Measurements from ENCODE around the gene KRTAP10-10.
"Not testable (repeated sequence)": the region's sequence is repeated elsewhere in the genome, so short reads cannot be mapped to it uniquely, and the experiment has no call there.

The KRTAP10-10 gene

GRCh38 chr21:44682580-44683151 lies 45.5 kb downstream of the KRTAP10-10 start:
- TF ChIP-seq CTCF (IDR thresholded peaks at IDR 0.05; ENCODE audit: low read depth, low read length) = no peak
- DNase-seq (ENCODE audit: low read depth in 2 of 2) = no peak

GRCh38 chr21:44684077-44684476 lies 46.9 kb downstream of the KRTAP10-10 start:
- DNase-seq (ENCODE audit: low read depth in 2 of 2) = no peak
- TF ChIP-seq CTCF (IDR thresholded peaks at IDR 0.05; ENCODE audit: low read depth, low read length) = no peak
- no peak overlapping the region for H3K4me3 ChIP-seq (replicated peaks in 1 of 2; ENCODE audit: low read depth in 2 of 2, low read length in 2 of 2)

More at GRCh38 chr21:44682580-44683151, 45.5 kb downstream of the KRTAP10-10 start:
- H3K4me3 ChIP-seq (replicated peaks in 1 of 2; ENCODE audit: low read depth in 2 of 2, low read length in 2 of 2) = no peak overlapping the region

GRCh38 chr21:44684483-44684882 lies 47.3 kb downstream of the KRTAP10-10 start:
- no peak for DNase-seq (ENCODE audit: low read depth in 2 of 2)
- no peak for TF ChIP-seq CTCF (IDR thresholded peaks at IDR 0.05; ENCODE audit: low read depth, low read length)
- H3K4me3 ChIP-seq (replicated peaks in 1 of 2; ENCODE audit: low read depth in 2 of 2, low read length in 2 of 2) = no peak overlapping the region

GRCh38 chr21:44685050-44685449 lies 47.9 kb downstream of the KRTAP10-10 start:
- DNase-seq (ENCODE audit: low read depth in 2 of 2); H3K4me3 ChIP-seq (replicated peaks in 1 of 2; ENCODE audit: low read depth in 2 of 2, low read length in 2 of 2): not testable (repeated sequence)

- no peak overlapping the region for H3K4me3 ChIP-seq (replicated peaks in 1 of 2; ENCODE audit: low read depth in 2 of 2, low read length in 2 of 2)
- no peak for DNase-seq (ENCODE audit: low read depth in 2 of 2)
- no peak for TF ChIP-seq CTCF (IDR thresholded peaks at IDR 0.05; ENCODE audit: low read depth, low read length)
Observed at GRCh38 chr21:44686000-44686781, 49.0 kb downstream of the KRTAP10-10 start.

DNA sequence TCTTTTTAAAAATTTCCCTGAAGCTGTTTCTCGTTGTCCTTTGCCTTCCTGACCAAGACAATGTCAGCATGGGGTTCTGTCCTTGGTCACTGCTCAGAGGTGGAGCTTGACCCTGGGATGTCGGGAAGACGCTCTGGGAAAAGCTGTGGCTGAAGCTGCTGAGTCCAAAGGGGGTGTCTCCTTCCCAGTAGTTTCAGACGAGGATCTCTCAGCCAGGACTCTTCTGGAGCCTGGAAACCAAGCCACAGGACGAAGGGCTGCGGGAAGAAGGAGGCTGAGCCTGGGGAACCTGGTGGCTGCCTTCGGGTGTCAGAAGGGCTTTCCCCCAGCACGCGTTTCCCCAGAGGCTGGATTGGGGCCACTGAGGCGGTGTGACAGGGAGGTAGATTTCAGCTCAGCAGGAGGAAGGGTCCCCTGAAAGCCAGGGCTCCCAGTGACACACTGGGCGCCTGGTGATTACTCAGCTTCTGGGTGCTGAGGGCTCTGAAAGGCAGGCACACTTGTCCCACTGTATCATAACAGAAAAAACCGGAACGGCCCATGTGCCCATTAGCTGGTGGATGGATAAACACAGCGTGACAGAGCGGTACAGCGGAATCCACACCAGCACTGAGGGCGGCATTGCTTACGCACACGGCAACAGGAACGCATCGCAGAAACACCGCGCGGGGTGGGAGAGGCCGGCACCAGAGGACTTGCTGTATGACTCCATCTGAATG lies 49.8 kb downstream of the KRTAP10-10 start:
- no peak overlapping the region for H3K4me3 ChIP-seq (replicated peaks in 1 of 2; ENCODE audit: low read depth in 2 of 2, low read length in 2 of 2)
- no peak for TF ChIP-seq CTCF (IDR thresholded peaks at IDR 0.05; ENCODE audit: low read depth, low read length)
- DNase-seq (ENCODE audit: low read depth in 2 of 2) = no peak

GRCh38 chr21:44687671-44688070 lies 50.5 kb downstream of the KRTAP10-10 start:
- TF ChIP-seq CTCF (IDR thresholded peaks at IDR 0.05; ENCODE audit: low read depth, low read length) = no peak
- no peak for DNase-seq (ENCODE audit: low read depth in 2 of 2)
- no peak overlapping the region for H3K4me3 ChIP-seq (replicated peaks in 1 of 2; ENCODE audit: low read depth in 2 of 2, low read length in 2 of 2)
